Measurements from ENCODE around the gene NCL. TPM values are rescaled to one million over a fixed set of nuclear protein-coding genes. Genes with fewer than 3 reads are reported as not detected.
"Not testable (repeated sequence)": the region's sequence is repeated elsewhere in the genome, so short reads cannot be mapped to it uniquely, and the experiment has no call there.

Gene NCL
- total RNA-seq, 1 donor from 2014 or later = 117 TPM

- not testable (repeated sequence) for DNase-seq (ENCODE audit: low spot score)
These were observed 33.8 kb downstream of the NCL start for GRCh38 chr2:231430437-231430836.

GRCh38 chr2:231429901-231430300 lies 34.4 kb downstream of the NCL start:
- DNase-seq (ENCODE audit: low spot score) = no peak

- DNase-seq (ENCODE audit: low spot score) = no peak
These were observed 35.1 kb downstream of the NCL start for GRCh38 chr2:231429152-231429551.

- no peak for DNase-seq (ENCODE audit: low spot score)
These were observed 37.2 kb downstream of the NCL start for GRCh38 chr2:231427116-231427515.

- no peak for DNase-seq (ENCODE audit: low spot score)
These were observed 38.2 kb downstream of the NCL start for GRCh38 chr2:231425811-231426703.

GRCh38 chr2:231425291-231425810 lies 38.9 kb downstream of the NCL start:
- no peak for DNase-seq (ENCODE audit: low spot score)

GRCh38 chr2:231423176-231423575 lies 41.1 kb downstream of the NCL start:
- DNase-seq (ENCODE audit: low spot score) = no peak

- no peak for DNase-seq (ENCODE audit: low spot score)
These were observed 42.2 kb downstream of the NCL start for GRCh38 chr2:231422056-231422455.

- DNase-seq (ENCODE audit: low spot score) = no peak
These were observed 43.2 kb downstream of the NCL start for GRCh38 chr2:231421051-231421580.

- DNase-seq (ENCODE audit: low spot score) = no peak
These were observed 45.3 kb downstream of the NCL start for GRCh38 chr2:231418820-231419640.

GRCh38 chr2:231415029-231415428 lies 49.3 kb downstream of the NCL start:
- no peak for DNase-seq (ENCODE audit: low spot score)

GRCh38 chr2:231413921-231414476 lies 50.3 kb downstream of the NCL start:
- no peak for DNase-seq (ENCODE audit: low spot score)

- no peak for DNase-seq (ENCODE audit: low spot score)
These were observed 50.8 kb downstream of the NCL start for GRCh38 chr2:231413456-231413855.

GRCh38 chr2:231412618-231412963 lies 51.7 kb downstream of the NCL start:
- DNase-seq (ENCODE audit: low spot score) = no peak

GRCh38 chr2:231411831-231412617 lies 52.3 kb downstream of the NCL start:
- peak; percentile 87 for DNase-seq (ENCODE audit: low spot score)

GRCh38 chr2:231411237-231411636 lies 53.0 kb downstream of the NCL start:
- DNase-seq (ENCODE audit: low spot score) = no peak

GRCh38 chr2:231410293-231411004 lies 53.8 kb downstream of the NCL start:
- no peak for DNase-seq (ENCODE audit: low spot score)

GRCh38 chr2:231409776-231410175 lies 54.5 kb downstream of the NCL start:
- no peak for DNase-seq (ENCODE audit: low spot score)

GRCh38 chr2:231408304-231408703 lies 56.0 kb downstream of the NCL start:
- not testable (repeated sequence) for DNase-seq (ENCODE audit: low spot score)

GRCh38 chr2:231407686-231408085 lies 56.6 kb downstream of the NCL start:
- DNase-seq (ENCODE audit: low spot score) = not testable (repeated sequence)

Measured in umbilical cord (tissue), 2 donors.